Skin epidermis (tissue), 12 donors: ENCODE data around the gene CYP2U1.
"Not testable (repeated sequence)": the region's sequence is repeated elsewhere in the genome, so short reads cannot be mapped to it uniquely, and the experiment has no call there.

Source experiments
- H3K27ac ChIP-seq, 21 experiments: fragments of 200-600 bp; sonication (generic) in 11 of 21; one replicate each; pipeline ENCODE4 v1.5.0; 2020; ENCODE audit warnings: mild to moderate bottlenecking in 3 of 21, inconsistent platforms in 2 of 21, moderate library complexity in 2 of 21
- H3K4me3 ChIP-seq, 7 experiments: fragments of 200-600 bp; sonication (generic) in 2 of 7; one replicate each; pipeline ENCODE4 v1.5.0; 2020; ENCODE audit warnings: inconsistent platforms in 2 of 7, mild to moderate bottlenecking in 2 of 7, moderate library complexity in 1 of 7

Gene CYP2U1

DNA sequence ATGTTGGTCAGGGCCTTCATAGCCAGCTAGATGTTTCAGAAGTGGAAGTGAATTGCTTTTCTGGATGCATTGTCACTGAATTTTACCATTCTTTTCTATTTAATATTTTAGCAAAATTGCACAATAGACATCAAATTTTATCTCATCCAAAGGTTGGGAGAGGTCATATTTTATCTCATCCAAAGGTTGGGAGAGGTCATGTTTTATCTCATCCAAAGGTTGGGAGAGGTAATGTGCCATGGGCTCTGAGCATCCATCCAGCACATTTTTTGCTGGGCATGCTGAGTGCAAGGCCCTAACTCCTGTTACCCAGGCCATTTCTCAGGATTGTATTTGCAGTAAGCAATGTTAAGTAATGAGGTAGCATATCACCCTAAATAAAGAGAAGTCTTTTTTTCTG, 14.7 kb upstream of the CYP2U1 start:
- no peak overlapping the region for H3K27ac ChIP-seq
- H3K4me3 ChIP-seq, result no peak overlapping the region

DNA sequence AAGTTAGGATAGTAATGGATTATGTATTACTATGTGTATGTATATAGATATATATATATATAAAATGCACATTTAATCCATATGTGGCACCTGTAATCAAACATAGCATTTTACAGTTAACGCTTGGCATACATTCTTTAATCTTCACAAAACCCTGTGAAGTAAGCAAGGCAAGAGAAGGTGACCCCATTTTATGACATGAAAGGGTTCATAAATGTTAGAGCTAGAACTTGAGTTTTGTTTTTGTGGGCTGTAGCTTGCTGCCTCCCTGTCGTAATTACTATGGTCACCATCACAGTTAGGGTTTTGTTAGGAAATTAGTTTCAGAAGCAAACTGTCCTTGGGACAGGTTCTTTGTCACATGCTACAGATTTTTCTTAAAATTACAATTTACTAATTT, 13.8 kb upstream of the CYP2U1 start:
- Histone ChIP-seq H3K4me3 (no peak overlapping the region), H3K27ac (no peak overlapping the region)

- no peak overlapping the region for H3K27ac ChIP-seq
Measured at GRCh38 chr4:107922486-107923473, 8.6 kb upstream of the CYP2U1 start.

GRCh38 chr4:107925713-107926112, 5.6 kb upstream of the CYP2U1 start:
- not testable (repeated sequence) for H3K4me3 ChIP-seq, H3K27ac ChIP-seq

More at GRCh38 chr4:107922486-107923473, 8.6 kb upstream of the CYP2U1 start:
- H3K4me3 ChIP-seq, result no peak overlapping the region

- not testable (repeated sequence) for H3K4me3 ChIP-seq, H3K27ac ChIP-seq
Measured at GRCh38 chr4:107926875-107927274, 4.5 kb upstream of the CYP2U1 start.

GRCh38 chr4:107931775-107932321, 499 bp downstream of the CYP2U1 start:
- Histone ChIP-seq H3K27ac (peak overlapping the region in 17 of 21 experiments; percentile 20 to 86 (median 63)), H3K4me3 (peak overlapping the region; percentile 53 to 89 (median 73))

DNA sequence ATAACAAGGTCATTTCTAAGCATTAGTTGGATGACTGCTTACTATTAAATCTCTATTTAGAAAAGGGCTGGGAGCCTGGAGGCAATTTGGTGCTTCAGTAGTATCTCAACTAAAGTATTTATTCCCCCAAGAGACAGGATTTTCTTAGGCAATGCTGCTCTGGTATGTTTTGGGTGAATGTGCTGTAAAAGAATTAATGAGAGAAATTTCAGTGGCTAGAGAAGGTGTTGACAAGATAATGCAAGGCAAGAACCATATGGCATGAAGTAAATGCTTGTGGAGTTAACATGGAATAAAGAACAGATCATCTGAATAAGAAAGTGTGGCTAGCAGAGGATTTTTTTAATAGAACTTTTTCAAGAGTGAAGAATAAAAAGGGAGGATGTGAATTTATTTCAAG, 3.9 kb downstream of the CYP2U1 start:
- H3K4me3 ChIP-seq, result no peak overlapping the region
- no peak overlapping the region for H3K27ac ChIP-seq

DNA sequence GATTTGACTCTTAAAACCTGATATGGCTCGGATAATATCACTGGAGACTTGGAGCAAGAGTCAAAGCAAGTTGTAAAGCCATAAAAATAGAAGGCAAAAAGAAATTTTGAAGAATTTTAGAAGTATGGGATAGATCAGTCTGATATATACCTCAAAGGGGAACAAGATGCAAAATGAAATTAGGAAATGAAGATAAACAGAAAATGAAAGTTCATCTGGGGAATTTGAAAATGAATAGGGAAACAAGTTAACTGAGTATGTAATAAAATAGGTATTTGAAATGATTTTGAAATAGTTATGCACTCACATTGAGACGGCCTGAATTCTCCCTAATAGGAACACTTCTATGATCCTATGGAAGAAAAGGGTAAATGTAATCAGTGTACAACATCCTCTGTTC, 5.7 kb downstream of the CYP2U1 start:
- Histone ChIP-seq H3K27ac (no peak overlapping the region), H3K4me3 (no peak overlapping the region)

GRCh38 chr4:107939307-107939706, 8.0 kb downstream of the CYP2U1 start:
- H3K27ac ChIP-seq, result no peak overlapping the region
- no peak overlapping the region for H3K4me3 ChIP-seq

- H3K4me3 ChIP-seq, result no peak overlapping the region
Measured at GRCh38 chr4:107945809-107946208, 14.5 kb downstream of the CYP2U1 start.

DNA sequence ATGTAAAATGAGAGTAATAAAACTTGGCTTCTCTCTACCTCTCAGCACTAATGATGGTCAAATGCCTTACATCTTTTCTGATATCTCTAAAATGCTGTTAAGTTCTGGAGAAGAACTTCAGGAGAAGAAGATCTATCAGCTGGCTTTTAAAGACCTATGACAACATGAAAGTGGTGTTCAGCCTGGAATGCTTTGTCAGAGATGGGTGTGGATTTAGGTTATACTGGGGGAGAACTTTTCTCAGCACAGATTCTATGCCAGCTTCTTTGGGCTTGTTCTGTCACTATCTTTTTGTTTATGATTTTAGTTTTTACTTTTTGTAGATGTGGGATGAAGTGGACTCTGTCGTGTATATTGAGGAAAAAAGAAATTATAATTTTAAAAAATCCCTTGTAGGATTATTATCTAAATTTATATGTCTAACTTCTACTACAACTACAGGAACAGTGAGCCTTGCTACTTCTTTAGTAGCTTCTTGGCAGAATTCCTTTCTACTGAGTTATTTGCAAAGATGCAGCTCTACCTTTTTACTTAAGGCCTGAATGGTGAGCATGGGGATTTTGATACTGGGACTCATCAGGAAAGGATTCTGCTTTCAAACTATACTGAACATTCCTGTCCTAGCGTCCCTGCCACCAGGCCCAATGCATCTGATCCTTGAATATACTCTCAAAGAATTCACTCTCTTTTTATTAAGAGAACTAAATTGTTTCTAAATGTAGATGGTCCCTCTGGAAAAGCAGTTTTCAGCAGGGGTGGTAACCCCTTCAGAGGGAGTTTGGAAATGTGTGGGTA, 19.6 kb downstream of the CYP2U1 start:
- Histone ChIP-seq H3K27ac (no peak overlapping the region), H3K4me3 (no peak overlapping the region)

More at GRCh38 chr4:107945809-107946208, 14.5 kb downstream of the CYP2U1 start:
- no peak overlapping the region for H3K27ac ChIP-seq

- no peak overlapping the region for H3K27ac ChIP-seq
- no peak overlapping the region for H3K4me3 ChIP-seq
Measured at GRCh38 chr4:107951551-107951950, 20.2 kb downstream of the CYP2U1 start.

- H3K27ac ChIP-seq, result no peak overlapping the region
- no peak overlapping the region for H3K4me3 ChIP-seq
Measured at GRCh38 chr4:107956011-107956410, 24.7 kb downstream of the CYP2U1 start.

DNA sequence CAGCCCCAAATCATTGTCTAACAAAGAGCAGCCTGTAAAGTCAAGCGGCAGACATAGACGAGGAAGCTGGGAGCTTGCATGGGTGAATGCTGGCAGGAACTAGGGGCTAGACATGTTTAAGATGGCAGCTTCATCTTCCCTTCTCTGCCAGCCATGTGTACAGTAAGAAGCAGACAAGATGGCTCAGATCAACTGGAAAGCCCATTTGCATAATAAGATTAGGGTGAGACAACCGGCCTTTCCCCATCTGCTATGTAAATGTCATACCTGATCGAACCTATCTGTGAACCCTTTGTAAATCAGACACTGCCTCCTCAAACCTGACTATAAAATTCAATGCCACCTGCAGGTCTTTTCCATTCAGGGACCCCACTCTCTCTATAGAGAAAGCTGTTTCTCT, 35.6 kb downstream of the CYP2U1 start:
- no peak overlapping the region for H3K4me3 ChIP-seq
- H3K27ac ChIP-seq, result no peak overlapping the region

DNA sequence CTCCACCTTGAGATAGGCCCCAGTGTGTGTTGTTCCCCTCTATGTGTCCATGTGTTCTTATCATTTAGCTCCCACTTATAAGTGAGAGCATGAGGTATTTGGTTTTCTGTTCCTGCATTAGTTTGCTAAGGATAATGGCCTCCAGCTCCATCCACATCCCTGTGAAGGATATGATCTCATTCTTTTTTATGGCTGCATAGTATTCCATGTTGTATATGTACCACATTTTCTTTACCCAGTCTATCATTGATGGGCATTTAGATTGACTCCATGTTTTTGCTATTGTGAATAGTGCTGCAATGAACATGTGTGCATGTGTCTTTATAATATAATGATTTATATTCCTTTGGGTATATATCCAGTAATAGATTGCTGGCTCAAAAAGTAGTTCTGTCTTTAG, 36.2 kb downstream of the CYP2U1 start:
- not testable (repeated sequence) for H3K27ac ChIP-seq, H3K4me3 ChIP-seq

- H3K4me3 ChIP-seq, H3K27ac ChIP-seq: not testable (repeated sequence)
Measured at GRCh38 chr4:107967921-107968320, 36.6 kb downstream of the CYP2U1 start.

DNA sequence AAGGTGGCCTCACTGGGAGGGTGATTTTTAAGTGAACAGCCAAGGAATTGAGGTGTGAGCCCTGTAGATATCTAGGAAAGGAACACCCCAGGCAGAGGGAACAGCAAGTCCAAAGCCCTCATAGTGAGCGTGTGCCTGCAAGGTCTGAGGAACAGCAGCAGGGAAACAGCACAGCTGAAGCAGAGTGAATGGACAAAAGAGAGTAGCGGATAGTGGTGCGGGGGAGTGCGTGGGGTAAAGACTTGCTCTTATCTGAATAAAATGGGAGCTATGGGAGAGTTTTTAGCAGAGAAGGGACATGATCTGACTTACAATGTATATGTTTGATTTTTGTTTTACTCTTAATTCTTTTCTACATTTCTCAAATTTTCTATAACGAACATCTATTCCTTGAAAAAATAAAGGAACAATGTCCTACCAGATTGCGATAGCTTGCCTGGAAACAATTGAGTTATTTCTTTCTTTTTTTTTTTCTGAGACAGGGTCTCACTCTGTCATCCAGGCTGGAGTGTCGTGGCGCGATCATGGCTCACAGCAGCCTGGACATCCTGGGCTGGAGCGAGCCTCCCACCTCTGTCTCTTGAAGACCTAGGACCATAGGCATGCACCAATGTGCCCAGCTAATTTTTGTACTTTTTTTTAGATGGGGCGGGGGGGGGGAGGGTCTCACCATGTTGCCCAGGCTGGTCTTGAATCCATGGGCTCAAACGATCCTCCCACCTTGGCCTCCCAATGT, 38.9 kb downstream of the CYP2U1 start:
- Histone ChIP-seq H3K4me3 (no peak overlapping the region), H3K27ac (no peak overlapping the region)

DNA sequence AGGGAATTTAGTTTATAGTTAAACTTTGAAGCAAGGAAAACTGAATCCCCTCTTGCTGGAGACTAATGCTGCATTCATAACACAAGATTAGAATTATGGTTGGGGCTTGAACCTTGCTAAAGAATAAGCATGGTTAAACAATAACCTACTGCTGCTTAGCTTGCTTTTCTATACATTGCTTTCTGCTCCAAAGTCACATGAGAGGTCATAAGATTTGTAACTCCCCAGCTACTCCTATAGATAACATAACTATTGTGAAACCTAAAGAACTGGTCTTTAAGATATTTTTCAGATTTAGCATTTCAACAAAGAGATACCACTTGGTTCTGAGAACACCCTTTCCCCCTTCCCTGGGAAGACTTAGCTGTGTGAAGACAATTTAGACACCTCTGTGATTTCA, 41.3 kb downstream of the CYP2U1 start:
- Histone ChIP-seq H3K27ac (no peak overlapping the region), H3K4me3 (no peak overlapping the region)

GRCh38 chr4:107974523-107974922, 43.2 kb downstream of the CYP2U1 start:
- Histone ChIP-seq H3K27ac (no peak overlapping the region), H3K4me3 (no peak overlapping the region)

GRCh38 chr4:107977482-107977881, 46.1 kb downstream of the CYP2U1 start:
- Histone ChIP-seq H3K27ac (no peak overlapping the region), H3K4me3 (no peak overlapping the region)
